Measurements from ENCODE around the gene STK24.

GRCh38 chr13:98575009-98575903, 1.7 kb downstream of the STK24 start:
- TF ChIP-seq SMC3 (IDR thresholded peaks at IDR 0.05) (no peak), CTCF (IDR thresholded peaks at IDR 0.05) (no peak), PBX3 (IDR thresholded peaks at IDR 0.05) (no peak), ATOH8 (CRISPR knock-in tag; IDR thresholded peaks at IDR 0.05; ENCODE audit: low read depth) (no peak), RAD21 (conservative IDR thresholded peaks at IDR 0.05 in 1 of 2, IDR thresholded peaks at IDR 0.05 in 1 of 2) (no peak)

Measured in A549 (cell line).